Measurements from ENCODE around the gene RASA3.

RASA3 gene

DNA sequence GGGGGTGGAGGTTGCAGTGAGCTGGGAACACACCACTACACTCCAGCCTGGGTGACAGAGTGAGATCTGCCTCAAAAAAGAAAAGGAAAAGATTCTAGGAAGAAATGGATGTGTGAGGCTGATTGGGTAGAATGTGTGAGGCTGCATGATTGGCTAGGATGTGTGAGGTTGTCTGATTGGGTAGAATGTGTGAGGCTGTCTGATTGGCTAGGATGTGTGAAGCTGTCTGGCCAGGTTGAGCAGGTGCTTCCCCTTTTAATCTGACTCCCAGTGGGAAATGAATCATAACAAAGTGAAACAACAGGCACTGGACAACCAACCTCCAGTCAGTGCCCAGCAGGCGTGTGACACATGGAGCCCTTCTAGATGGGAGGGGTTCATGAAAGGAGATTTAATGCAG is 173.2 kb downstream of the RASA3 start:
- Histone ChIP-seq H3K4me1 (ENCODE audit: low read length) (no peaks in the 10 kb centered on the region), H3K4me3 (ENCODE audit: low read length) (no peak overlapping the region), H3K36me3 (replicated peaks; ENCODE audit: low read depth, low read length) (no peaks in the 10 kb centered on the region), H3K9ac (ENCODE audit: low read length) (no peak overlapping the region), H3K79me2 (ENCODE audit: low read length) (no peaks in the 10 kb centered on the region), H2AFZ (ENCODE audit: low read depth, low read length) (no peak overlapping the region), H3K27me3 (ENCODE audit: low read depth, low read length) (no peaks in the 10 kb centered on the region), H3K4me2 (ENCODE audit: low read length) (no peak overlapping the region), H4K20me1 (ENCODE audit: insufficient read depth, low read length) (no peaks in the 10 kb centered on the region), H3K27ac (ENCODE audit: low read length) (no peak overlapping the region), H3K9me3 (ENCODE audit: insufficient read depth, low read length) (peaks cover 18% of the 10 kb centered on the region)
- TF ChIP-seq, protein P1, sequence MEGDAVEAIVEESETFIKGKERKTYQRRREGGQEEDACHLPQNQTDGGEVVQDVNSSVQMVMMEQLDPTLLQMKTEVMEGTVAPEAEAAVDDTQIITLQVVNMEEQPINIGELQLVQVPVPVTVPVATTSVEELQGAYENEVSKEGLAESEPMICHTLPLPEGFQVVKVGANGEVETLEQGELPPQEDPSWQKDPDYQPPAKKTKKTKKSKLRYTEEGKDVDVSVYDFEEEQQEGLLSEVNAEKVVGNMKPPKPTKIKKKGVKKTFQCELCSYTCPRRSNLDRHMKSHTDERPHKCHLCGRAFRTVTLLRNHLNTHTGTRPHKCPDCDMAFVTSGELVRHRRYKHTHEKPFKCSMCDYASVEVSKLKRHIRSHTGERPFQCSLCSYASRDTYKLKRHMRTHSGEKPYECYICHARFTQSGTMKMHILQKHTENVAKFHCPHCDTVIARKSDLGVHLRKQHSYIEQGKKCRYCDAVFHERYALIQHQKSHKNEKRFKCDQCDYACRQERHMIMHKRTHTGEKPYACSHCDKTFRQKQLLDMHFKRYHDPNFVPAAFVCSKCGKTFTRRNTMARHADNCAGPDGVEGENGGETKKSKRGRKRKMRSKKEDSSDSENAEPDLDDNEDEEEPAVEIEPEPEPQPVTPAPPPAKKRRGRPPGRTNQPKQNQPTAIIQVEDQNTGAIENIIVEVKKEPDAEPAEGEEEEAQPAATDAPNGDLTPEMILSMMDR (IDR thresholded peaks at IDR 0.05; ENCODE audit: low read depth, low read length): no peak
- no peak for TF ChIP-seq EZH2phosphoT487 (IDR thresholded peaks at IDR 0.05; ENCODE audit: low read depth)

DNA sequence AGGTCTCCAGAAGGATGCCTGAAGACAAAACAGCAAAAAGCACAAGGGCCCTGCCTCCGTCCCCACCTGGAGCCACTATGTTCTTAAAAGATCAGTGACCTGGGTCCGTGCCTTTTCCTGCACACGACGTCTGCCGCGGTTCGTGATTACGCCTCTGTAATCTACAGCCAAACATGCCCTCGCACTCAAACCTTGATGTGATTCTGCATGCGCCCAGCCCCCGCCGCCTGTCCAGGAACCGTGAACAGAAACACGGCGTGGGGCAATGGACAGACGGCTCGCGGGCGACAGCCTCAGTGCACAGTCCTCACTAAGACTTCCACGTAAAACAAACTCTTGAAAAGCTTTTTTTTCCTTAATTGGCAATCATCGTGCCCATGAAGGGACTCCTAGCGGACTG is 174.1 kb downstream of the RASA3 start:
- H3K9me3 ChIP-seq (ENCODE audit: insufficient read depth, low read length): peaks cover 18% of the 10 kb centered on the region
- H3K79me2 ChIP-seq (ENCODE audit: low read length): no peaks in the 10 kb centered on the region
- no peak overlapping the region for H3K9ac ChIP-seq (ENCODE audit: low read length)
- H3K4me3 ChIP-seq (ENCODE audit: low read length): no peak overlapping the region
- H3K36me3 ChIP-seq (replicated peaks; ENCODE audit: low read depth, low read length): no peaks in the 10 kb centered on the region
- no peak overlapping the region for H3K27ac ChIP-seq (ENCODE audit: low read length)
- TF ChIP-seq EZH2phosphoT487 (IDR thresholded peaks at IDR 0.05; ENCODE audit: low read depth): no peak
- H4K20me1 ChIP-seq (ENCODE audit: insufficient read depth, low read length): no peaks in the 10 kb centered on the region
- H3K4me2 ChIP-seq (ENCODE audit: low read length): no peak overlapping the region
- H3K27me3 ChIP-seq (ENCODE audit: low read depth, low read length): no peaks in the 10 kb centered on the region
- no peaks in the 10 kb centered on the region for H3K4me1 ChIP-seq (ENCODE audit: low read length)
- H2AFZ ChIP-seq (ENCODE audit: low read depth, low read length): no peak overlapping the region

DNA sequence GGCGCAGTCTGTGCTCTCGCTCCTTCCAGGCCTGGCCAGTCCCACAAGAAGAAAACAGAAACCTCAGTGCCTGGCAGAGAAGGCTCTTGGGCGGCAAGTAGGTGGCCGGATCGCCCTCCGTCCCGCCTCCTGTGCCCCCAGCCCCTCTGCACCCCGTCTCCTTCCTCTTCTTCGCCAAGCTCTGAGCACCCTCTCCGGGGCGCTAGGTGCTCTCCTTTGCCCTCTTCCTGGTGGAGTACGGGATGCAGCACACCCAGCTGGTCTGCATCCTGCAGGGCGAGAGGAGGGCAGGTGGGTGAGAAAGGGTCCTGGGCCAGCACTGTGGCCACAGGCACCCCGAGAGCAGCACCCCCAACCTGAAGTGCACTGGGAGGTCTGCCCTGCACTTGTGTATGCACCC is 175.9 kb downstream of the RASA3 start:
- H3K4me2 ChIP-seq (ENCODE audit: low read length): no peak overlapping the region
- no peak overlapping the region for H3K4me3 ChIP-seq (ENCODE audit: low read length)
- H3K36me3 ChIP-seq (replicated peaks; ENCODE audit: low read depth, low read length): no peaks in the 10 kb centered on the region
- H3K79me2 ChIP-seq (ENCODE audit: low read length): no peaks in the 10 kb centered on the region
- H4K20me1 ChIP-seq (ENCODE audit: insufficient read depth, low read length): no peaks in the 10 kb centered on the region
- peaks cover 18% of the 10 kb centered on the region for H3K9me3 ChIP-seq (ENCODE audit: insufficient read depth, low read length)
- TF ChIP-seq, protein P1 (IDR thresholded peaks at IDR 0.05; ENCODE audit: low read depth, low read length): no peak
- no peak for TF ChIP-seq EZH2phosphoT487 (IDR thresholded peaks at IDR 0.05; ENCODE audit: low read depth)
- H3K27me3 ChIP-seq (ENCODE audit: low read depth, low read length): no peaks in the 10 kb centered on the region
- H3K27ac ChIP-seq (ENCODE audit: low read length): no peak overlapping the region
- no peaks in the 10 kb centered on the region for H3K4me1 ChIP-seq (ENCODE audit: low read length)
- H2AFZ ChIP-seq (ENCODE audit: low read depth, low read length): no peak overlapping the region
- no peak overlapping the region for H3K9ac ChIP-seq (ENCODE audit: low read length)

DNA sequence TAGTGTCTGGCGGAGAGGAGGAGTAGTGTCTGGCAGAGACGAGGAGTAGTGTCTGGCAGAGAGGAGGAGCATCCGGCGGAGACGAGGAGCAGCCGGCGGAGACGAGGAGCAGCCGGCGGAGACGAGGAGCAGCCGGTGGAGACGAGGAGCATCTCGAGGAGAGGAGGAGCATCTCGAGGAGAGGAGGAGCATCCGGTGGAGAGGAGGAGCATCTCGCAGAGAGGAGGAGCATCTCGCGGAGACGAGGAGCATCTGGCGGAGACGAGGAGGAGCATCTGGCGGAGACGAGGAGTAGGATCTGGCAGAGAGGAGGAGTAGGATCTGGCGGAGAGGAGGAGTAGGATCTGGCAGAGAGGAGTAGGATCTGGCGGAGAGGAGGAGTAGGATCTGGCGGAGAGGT is 176.7 kb downstream of the RASA3 start:
- Histone ChIP-seq H3K4me3 (ENCODE audit: low read length) (no peak overlapping the region), H3K4me1 (ENCODE audit: low read length) (no peaks in the 10 kb centered on the region), H3K79me2 (ENCODE audit: low read length) (no peaks in the 10 kb centered on the region), H3K36me3 (replicated peaks; ENCODE audit: low read depth, low read length) (no peaks in the 10 kb centered on the region), H3K27ac (ENCODE audit: low read length) (no peak overlapping the region), H2AFZ (ENCODE audit: low read depth, low read length) (no peak overlapping the region), H3K9me3 (ENCODE audit: insufficient read depth, low read length) (peaks cover 18% of the 10 kb centered on the region), H3K9ac (ENCODE audit: low read length) (no peak overlapping the region), H3K27me3 (ENCODE audit: low read depth, low read length) (no peaks in the 10 kb centered on the region), H3K4me2 (ENCODE audit: low read length) (no peak overlapping the region), H4K20me1 (ENCODE audit: insufficient read depth, low read length) (no peaks in the 10 kb centered on the region)
- TF ChIP-seq, protein P1 (IDR thresholded peaks at IDR 0.05; ENCODE audit: low read depth, low read length): no peak

DNA sequence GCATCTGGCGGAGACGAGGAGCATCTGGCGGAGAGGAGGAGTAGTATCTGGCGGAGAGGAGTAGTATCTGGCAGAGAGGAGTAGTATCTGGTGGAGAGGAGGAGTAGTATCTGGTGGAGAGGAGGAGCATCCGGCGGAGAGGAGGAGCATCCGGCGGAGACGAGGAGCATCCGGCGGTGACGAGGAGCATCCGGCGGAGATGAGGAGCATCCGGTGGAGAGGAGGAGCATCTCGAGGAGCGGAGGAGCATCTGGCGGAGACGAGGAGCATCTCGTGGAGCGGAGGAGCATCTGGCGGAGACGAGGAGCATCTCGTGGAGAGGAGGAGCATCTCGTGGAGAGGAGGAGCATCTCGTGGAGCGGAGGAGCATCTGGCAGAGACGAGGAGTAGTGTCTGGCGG is 177.2 kb downstream of the RASA3 start:
- H3K9me3 ChIP-seq (ENCODE audit: insufficient read depth, low read length): peaks cover 14% of the 10 kb centered on the region
- H2AFZ ChIP-seq (ENCODE audit: low read depth, low read length): no peak overlapping the region
- no peaks in the 10 kb centered on the region for H3K27me3 ChIP-seq (ENCODE audit: low read depth, low read length)

More for the DNA sequence above, 177.2 kb downstream of the RASA3 start:
- no peaks in the 10 kb centered on the region for H4K20me1 ChIP-seq (ENCODE audit: insufficient read depth, low read length)
- H3K4me1 ChIP-seq (ENCODE audit: low read length): no peaks in the 10 kb centered on the region
- no peak overlapping the region for H3K27ac ChIP-seq (ENCODE audit: low read length)
- no peak overlapping the region for H3K4me2 ChIP-seq (ENCODE audit: low read length)
- H3K79me2 ChIP-seq (ENCODE audit: low read length): no peaks in the 10 kb centered on the region
- no peak overlapping the region for H3K9ac ChIP-seq (ENCODE audit: low read length)
- H3K4me3 ChIP-seq (ENCODE audit: low read length): no peak overlapping the region
- H3K36me3 ChIP-seq (replicated peaks; ENCODE audit: low read depth, low read length): no peaks in the 10 kb centered on the region
- TF ChIP-seq, protein P1 (IDR thresholded peaks at IDR 0.05; ENCODE audit: low read depth, low read length): no peak
- TF ChIP-seq EZH2phosphoT487 (IDR thresholded peaks at IDR 0.05; ENCODE audit: low read depth): no peak

Data from OCI-LY3 (cell line).